AG04449 (cell line): ENCODE data around the gene TBCC.

Experiments used
- CTCF ChIA-PET: fragments of 350-600 bp; formaldehyde crosslinking; extraction: SDS; loops from one replicate; lab custom pipeline; 2021; ENCODE audit warnings: antibody characterized with exemption; lab: Yijun Ruan, JAX
- POLR2A ChIA-PET: fragments of 400-600, 350-600 bp; formaldehyde crosslinking; extraction: SDS; loops from one replicate; lab custom pipeline; 2020; ENCODE audit warnings: antibody characterized with exemption, inconsistent platforms; lab: Yijun Ruan, JAX
- DNase-seq: peaks from one replicate; pipeline ENCODE4 v3.0.0-alpha.2; 2010; ENCODE audit warnings: low read depth, low spot score
- H3K4me3 ChIP-seq: 2 replicates; pipeline ENCODE4 v1.5.1; 2011; ENCODE audit warnings: low read depth, mild to moderate bottlenecking, control low read depth, low read length
- TF ChIP-seq, protein P1 (sequence below): IDR thresholded peaks from one replicate; pipeline ENCODE4 v1.5.1; 2011; ENCODE audit warnings: mild to moderate bottlenecking, moderate library complexity, low read length, control low read depth, inconsistent platforms; ENCODE audit not compliant: insufficient read depth; ENCODE audit errors: missing control alignments

The TBCC gene

DNA sequence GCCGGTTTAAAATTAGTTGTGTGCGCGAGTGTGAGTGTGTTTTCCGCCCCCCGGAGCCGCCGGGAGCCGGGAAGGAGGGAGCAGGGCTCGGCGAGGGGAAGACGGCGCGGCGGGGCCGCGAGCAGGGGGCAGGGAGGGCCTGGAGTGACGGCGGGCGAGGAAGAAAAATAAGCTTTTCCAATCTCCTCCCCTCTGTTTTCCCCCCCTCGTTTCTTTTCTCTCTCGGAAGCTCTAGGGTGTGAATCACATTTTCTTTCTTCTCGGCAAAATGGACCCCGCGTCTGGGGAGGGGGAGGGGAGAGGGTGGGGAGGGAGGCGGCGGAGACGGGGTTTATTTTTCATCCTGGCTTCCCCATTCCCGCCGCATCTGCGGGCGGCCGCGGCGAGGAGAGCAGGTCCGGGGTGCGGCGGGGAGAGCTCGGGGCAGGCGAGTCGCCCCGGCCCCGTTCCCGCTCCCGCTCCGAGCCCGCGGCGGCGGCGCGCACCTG is 36.8 kb upstream of the TBCC start:
- peak; percentile 58 for DNase-seq
- H3K4me3 ChIP-seq: peak overlapping the region; percentile 76
- ChIA-PET POLR2A (interaction anchor here (0.7 to 3.4 kb wide), 9 partner anchors 12 to 218 kb away, joined by 3 to 26 read pairs (median 4); partner anchors contain the start of genes RPL7L1 and TBCC), CTCF (interaction anchor here (1.2 kb wide), 1 partner anchor 121 kb away, joined by 4 read pairs; no protein-coding TSS in a partner anchor)
- TF ChIP-seq, protein P1, sequence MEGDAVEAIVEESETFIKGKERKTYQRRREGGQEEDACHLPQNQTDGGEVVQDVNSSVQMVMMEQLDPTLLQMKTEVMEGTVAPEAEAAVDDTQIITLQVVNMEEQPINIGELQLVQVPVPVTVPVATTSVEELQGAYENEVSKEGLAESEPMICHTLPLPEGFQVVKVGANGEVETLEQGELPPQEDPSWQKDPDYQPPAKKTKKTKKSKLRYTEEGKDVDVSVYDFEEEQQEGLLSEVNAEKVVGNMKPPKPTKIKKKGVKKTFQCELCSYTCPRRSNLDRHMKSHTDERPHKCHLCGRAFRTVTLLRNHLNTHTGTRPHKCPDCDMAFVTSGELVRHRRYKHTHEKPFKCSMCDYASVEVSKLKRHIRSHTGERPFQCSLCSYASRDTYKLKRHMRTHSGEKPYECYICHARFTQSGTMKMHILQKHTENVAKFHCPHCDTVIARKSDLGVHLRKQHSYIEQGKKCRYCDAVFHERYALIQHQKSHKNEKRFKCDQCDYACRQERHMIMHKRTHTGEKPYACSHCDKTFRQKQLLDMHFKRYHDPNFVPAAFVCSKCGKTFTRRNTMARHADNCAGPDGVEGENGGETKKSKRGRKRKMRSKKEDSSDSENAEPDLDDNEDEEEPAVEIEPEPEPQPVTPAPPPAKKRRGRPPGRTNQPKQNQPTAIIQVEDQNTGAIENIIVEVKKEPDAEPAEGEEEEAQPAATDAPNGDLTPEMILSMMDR: no peak

DNA sequence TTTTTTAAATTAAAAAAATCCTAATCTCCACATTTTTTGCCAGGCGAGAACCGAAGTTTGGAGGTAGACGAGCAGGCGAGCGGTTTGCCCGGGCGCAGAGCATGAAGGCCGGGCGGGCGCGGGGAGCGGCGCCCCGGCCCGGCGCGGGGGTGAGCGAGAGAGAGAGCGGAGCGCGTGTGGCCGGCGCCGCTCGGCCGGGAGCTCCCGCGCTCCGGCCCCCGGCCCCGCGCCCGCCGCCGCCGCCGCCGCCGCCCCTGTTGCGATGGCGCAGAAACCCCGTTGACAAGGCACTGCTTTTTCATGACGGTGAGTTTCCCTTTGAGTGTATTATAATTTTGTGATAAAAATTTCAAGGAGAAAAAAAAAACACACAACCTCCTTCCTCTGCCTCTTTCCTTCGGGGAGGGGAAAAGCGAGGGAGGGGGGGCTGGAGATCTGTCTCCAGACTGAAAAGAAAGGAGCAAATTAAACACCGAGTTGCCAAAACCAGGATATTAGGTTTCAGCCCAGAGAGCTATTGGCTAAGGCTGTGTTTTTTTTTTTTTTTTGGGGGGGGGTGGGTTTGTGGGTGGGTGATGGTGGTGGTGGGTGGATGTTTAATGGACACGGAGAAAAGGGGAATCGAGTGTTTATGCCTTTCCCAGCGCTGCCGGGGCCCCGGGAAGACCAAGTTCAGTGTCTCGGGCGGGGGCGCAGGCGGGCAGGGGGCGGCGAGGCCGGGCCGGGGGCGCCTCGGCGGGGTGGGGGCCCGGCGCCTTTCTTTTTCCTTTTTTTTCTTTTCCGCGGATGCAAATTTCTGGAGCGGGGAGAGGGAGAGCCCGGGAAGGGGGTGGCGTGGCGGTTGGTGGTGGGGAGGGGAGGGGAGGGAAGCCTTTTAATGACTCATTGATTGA is 36.1 kb upstream of the TBCC start, which contains the start of gene BICRAL:
BICRAL (plus strand) TSS at position 257 of the 893 bp plus-strand sequence. CDS start 39,971 bp downstream, outside the sequence.
- POLR2A ChIA-PET: interaction anchor here (1.0 to 3.4 kb wide), 9 partner anchors 11 to 217 kb away, joined by 3 to 26 read pairs (median 4); partner anchors contain the start of genes RPL7L1 and TBCC
- no peak for DNase-seq
- H3K4me3 ChIP-seq: peak within 1 kb of the TSS; percentile 76
- CTCF ChIA-PET: interaction anchor here (1.2 kb wide), 1 partner anchor 120 kb away, joined by 4 read pairs; no protein-coding TSS in a partner anchor
- TF ChIP-seq, protein P1: no peak

DNA sequence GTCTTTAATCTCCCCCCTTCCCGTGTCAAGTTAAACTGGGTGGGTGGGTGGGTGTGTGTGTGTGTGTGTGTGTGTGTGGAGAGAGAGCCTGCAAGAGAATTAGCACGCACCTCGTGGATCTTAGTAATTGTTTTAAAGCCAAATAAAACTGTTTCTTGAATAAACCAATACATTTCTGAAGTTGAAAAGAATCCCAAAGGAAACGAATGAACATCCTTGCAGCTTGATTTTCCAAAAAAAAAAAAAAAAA is 35.6 kb upstream of the TBCC start:
- peak overlapping the region; percentile 76 for H3K4me3 ChIP-seq
- POLR2A ChIA-PET: interaction anchor here (2.0 to 3.4 kb wide), 2 partner anchors 12 to 35 kb away, joined by 4 to 26 read pairs; partner anchors contain the start of gene TBCC
- CTCF ChIA-PET: no interaction called here
- DNase-seq: no peak
- TF ChIP-seq, protein P1: no peak

DNA sequence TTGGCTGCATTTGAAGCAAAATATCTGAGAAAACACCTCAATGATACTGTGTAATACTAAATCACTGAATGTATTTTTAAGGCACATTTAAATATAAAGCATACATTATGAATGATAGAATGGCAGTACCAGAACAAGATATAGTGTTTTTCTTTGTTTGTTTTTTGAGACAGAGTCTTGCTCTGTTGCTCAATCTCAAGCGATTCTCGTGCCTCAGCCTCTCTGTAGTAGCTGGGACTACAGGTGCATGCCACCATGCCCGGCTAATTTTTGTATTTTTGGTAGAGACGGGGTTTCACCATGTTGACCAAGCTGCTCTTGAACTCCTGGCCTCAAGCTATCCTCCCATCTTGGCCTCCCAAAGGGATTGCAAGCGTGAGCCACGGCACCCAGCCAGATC is 33.6 kb upstream of the TBCC start:
- TF ChIP-seq, protein P1: no peak
- POLR2A ChIA-PET: no interaction called here
- CTCF ChIA-PET: no interaction called here
- H3K4me3 ChIP-seq: no peak overlapping the region
- DNase-seq: no peak

DNA sequence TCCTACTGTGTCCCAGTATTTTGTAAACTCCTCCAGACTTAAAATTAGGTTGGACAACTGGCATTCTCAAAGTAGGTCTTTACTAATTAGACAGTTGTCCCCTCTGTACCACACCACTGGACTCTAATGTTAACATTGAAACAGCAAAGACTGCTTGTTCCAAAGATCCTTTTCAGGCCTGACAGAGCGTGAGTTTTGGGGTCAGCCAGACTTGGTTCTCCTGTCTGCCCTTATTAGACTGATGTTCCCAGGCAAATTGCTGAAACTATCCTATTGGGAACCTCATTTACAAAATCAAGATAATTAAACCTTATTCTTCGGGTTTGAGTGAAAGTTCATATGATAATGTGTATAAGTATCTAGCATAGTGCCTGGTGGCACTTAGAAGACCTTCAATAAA is 32.2 kb upstream of the TBCC start:
- ChIA-PET CTCF (no interaction called here), POLR2A (no interaction called here)

More for the DNA sequence above, 32.2 kb upstream of the TBCC start:
- TF ChIP-seq, protein P1: no peak
- H3K4me3 ChIP-seq: no peak overlapping the region
- no peak for DNase-seq
